SU-DHL-6 (cell line): ENCODE data around the gene BCL2L13.

Source experiments
- H2AFZ ChIP-seq: fragments of 200-600 bp; sonication (generic); 2 replicates; pipeline ENCODE4 v1.6.1; 2014; ENCODE audit warnings: low read depth, mild to moderate bottlenecking, moderate library complexity, mixed read lengths, antibody characterized with exemption, low read length; ENCODE audit not compliant: severe bottlenecking
- H3F3A ChIP-seq: fragments of 200-600 bp; shearing (Covaris generic); 2 replicates; pipeline ENCODE4 v1.6.0; 2016; ENCODE audit warnings: antibody characterized with exemption, mild to moderate bottlenecking; ENCODE audit not compliant: insufficient read depth
- H3K27ac ChIP-seq: fragments of 200-600 bp; sonication (generic); 2 replicates; pipeline ENCODE4 v1.5.1; 2016; ENCODE audit warnings: low read depth, mild to moderate bottlenecking, low read length, moderate library complexity, mixed read lengths
- H3K27me3 ChIP-seq: fragments of 200-600 bp; sonication (generic), shearing (Covaris generic); 2 replicates; pipeline ENCODE4 v1.6.0; 2014; ENCODE audit warnings: mild to moderate bottlenecking, low read length
- H3K36me3 ChIP-seq: fragments of 200-600 bp; sonication (generic); 2 replicates; pipeline ENCODE4 v1.6.1; 2014; ENCODE audit warnings: mild to moderate bottlenecking, low read length, mixed read lengths
- H3K4me2 ChIP-seq: fragments of 300-600, 200-600 bp; shearing (Covaris generic), sonication (generic); 2 replicates; pipeline ENCODE4 v1.6.0; 2014; ENCODE audit warnings: low read length, low read depth, mild to moderate bottlenecking; ENCODE audit not compliant: poor library complexity, severe bottlenecking
- H3K4me3 ChIP-seq: fragments of 200-600 bp; sonication (generic); 2 replicates; pipeline ENCODE4 v1.5.1; 2014; ENCODE audit warnings: antibody characterized with exemption, low read length, mild to moderate bottlenecking, mixed read lengths; ENCODE audit not compliant: insufficient read depth, poor library complexity, severe bottlenecking
- H3K79me2 ChIP-seq: fragments of 200-600 bp; sonication (generic); 2 replicates; pipeline ENCODE4 v1.6.1; 2014; ENCODE audit warnings: mild to moderate bottlenecking, low read length, moderate library complexity; ENCODE audit not compliant: insufficient read depth
- H3K9ac ChIP-seq: fragments of 200-600 bp; sonication (generic); 2 replicates; pipeline ENCODE4 v1.7.0; 2014; ENCODE audit warnings: mild to moderate bottlenecking, low read length
- H3K9me2 ChIP-seq: fragments of 200-600 bp; sonication (generic); replicated peaks from 2 replicates; pipeline ENCODE4 v1.6.1; 2014; ENCODE audit warnings: low read length; ENCODE audit not compliant: insufficient read depth
- H3K9me3 ChIP-seq: fragments of 200-600 bp; sonication (generic); 2 replicates; pipeline ENCODE4 v1.6.1; 2014; ENCODE audit warnings: low read length, mixed read lengths; ENCODE audit not compliant: insufficient read depth
- H4K20me1 ChIP-seq: fragments of 200-600 bp; sonication (generic); 2 replicates; pipeline ENCODE4 v1.6.1; 2014; ENCODE audit warnings: low read depth, mild to moderate bottlenecking, antibody characterized with exemption, low read length, moderate library complexity, mixed read lengths
- CTCF ChIP-seq: fragments of 200-600 bp; sonication (generic); IDR thresholded peaks from one replicate; pipeline ENCODE4 v1.5.1; 2017; ENCODE audit warnings: antibody characterized with exemption, mild to moderate bottlenecking, low read length, moderate library complexity; ENCODE audit not compliant: insufficient read depth, poor library complexity, severe bottlenecking
- EZH2phosphoT487 ChIP-seq: fragments of 200-600 bp; sonication (generic), shearing (Covaris generic); conservative IDR thresholded peaks from 2 replicates; pipeline ENCODE4 v1.6.1; 2018; ENCODE audit warnings: mild to moderate bottlenecking, antibody characterized with exemption, low read length, moderate library complexity, mixed read lengths

BCL2L13 gene

GRCh38 chr22:17770180-17771077 is 131.9 kb downstream of the BCL2L13 start:
- Histone ChIP-seq H3K4me2 (no peak overlapping the region), H3K9me2 (no peaks in the 10 kb centered on the region), H3K36me3 (no peaks in the 10 kb centered on the region), H3F3A (peaks cover 5% of the 10 kb centered on the region; the same call in 1 of the 2 replicates), H3K4me3 (no peak overlapping the region), H3K9me3 (no peaks in the 10 kb centered on the region), H3K9ac (no peak overlapping the region), H4K20me1 (no peaks in the 10 kb centered on the region), H3K27me3 (no peaks in the 10 kb centered on the region), H3K79me2 (peaks cover 17% of the 10 kb centered on the region; the same call in 1 of the 2 replicates), H2AFZ (no peak overlapping the region), H3K27ac (no peak overlapping the region)
- TF ChIP-seq CTCF (no peak), EZH2phosphoT487 (no peak)

GRCh38 chr22:17772249-17772957 is 133.8 kb downstream of the BCL2L13 start:
- no peaks in the 10 kb centered on the region for H3K27me3 ChIP-seq
- H3K9ac ChIP-seq: 0 out of 2 replicates have a peak overlapping the region, but pooled peaks have one; percentile 62
- no peak overlapping the region for H3K4me3 ChIP-seq
- H3K9me3 ChIP-seq: no peaks in the 10 kb centered on the region
- H2AFZ ChIP-seq: no peak overlapping the region
- TF ChIP-seq CTCF (no peak), EZH2phosphoT487 (no peak)
- H3K27ac ChIP-seq: no peak overlapping the region
- no peaks in the 10 kb centered on the region for H4K20me1 ChIP-seq
- peaks cover 17% of the 10 kb centered on the region; the same call in 1 of the 2 replicates for H3K79me2 ChIP-seq
- H3F3A ChIP-seq: peaks cover 5% of the 10 kb centered on the region; the same call in 1 of the 2 replicates
- no peaks in the 10 kb centered on the region for H3K9me2 ChIP-seq
- H3K36me3 ChIP-seq: no peaks in the 10 kb centered on the region
- H3K4me2 ChIP-seq: peak overlapping the region; percentile 50

- Histone ChIP-seq H3K9ac (peak overlapping the region; percentile 62), H4K20me1 (no peaks in the 10 kb centered on the region), H3K27ac (0 out of 2 replicates have a peak overlapping the region, but pooled peaks have one; percentile 6)
Observed at GRCh38 chr22:17772958-17773605, 134.5 kb downstream of the BCL2L13 start.

More at GRCh38 chr22:17772958-17773605, 134.5 kb downstream of the BCL2L13 start:
- Histone ChIP-seq H3K4me2 (peak overlapping the region; percentile 50), H3K4me3 (peak overlapping the region; percentile 56), H3K9me2 (no peaks in the 10 kb centered on the region), H3F3A (peaks cover 5% of the 10 kb centered on the region; the same call in 1 of the 2 replicates), H3K36me3 (no peaks in the 10 kb centered on the region), H3K9me3 (no peaks in the 10 kb centered on the region), H3K27me3 (no peaks in the 10 kb centered on the region), H3K79me2 (peaks cover 11% of the 10 kb centered on the region; the same call in 1 of the 2 replicates), H2AFZ (no peak overlapping the region)
- TF ChIP-seq EZH2phosphoT487: no peak
- no peak for TF ChIP-seq CTCF
